ENCODE data around the gene KCNJ12.
"Not testable (repeated sequence)": the region's sequence is repeated elsewhere in the genome, so short reads cannot be mapped to it uniquely, and the experiment has no call there.

The KCNJ12 gene

GRCh38 chr17:21422311-21423189, 46.4 kb downstream of the KCNJ12 start:
- DNase-seq: not testable (repeated sequence)

GRCh38 chr17:21423190-21423493, 47.0 kb downstream of the KCNJ12 start:
- not testable (repeated sequence) for DNase-seq

GRCh38 chr17:21424697-21425096, 48.5 kb downstream of the KCNJ12 start:
- DNase-seq: not testable (repeated sequence)

GRCh38 chr17:21425321-21425720, 49.2 kb downstream of the KCNJ12 start:
- DNase-seq: no peak

GRCh38 chr17:21425736-21426135, 49.6 kb downstream of the KCNJ12 start:
- DNase-seq: no peak

GRCh38 chr17:21426246-21426645, 50.1 kb downstream of the KCNJ12 start:
- DNase-seq: not testable (repeated sequence)

GRCh38 chr17:21426876-21427275, 50.7 kb downstream of the KCNJ12 start:
- not testable (repeated sequence) for DNase-seq

GRCh38 chr17:21427727-21428126, 51.6 kb downstream of the KCNJ12 start:
- DNase-seq: not testable (repeated sequence)

GRCh38 chr17:21428752-21429424, 52.7 kb downstream of the KCNJ12 start:
- DNase-seq: not testable (repeated sequence)

- not testable (repeated sequence) for DNase-seq
Observed at GRCh38 chr17:21429921-21430628, 53.9 kb downstream of the KCNJ12 start.

GRCh38 chr17:21433971-21434370, 57.8 kb downstream of the KCNJ12 start:
- not testable (repeated sequence) for DNase-seq

GRCh38 chr17:21434976-21435375, 58.8 kb downstream of the KCNJ12 start:
- DNase-seq: not testable (repeated sequence)

- not testable (repeated sequence) for DNase-seq
Observed at GRCh38 chr17:21436481-21436880, 60.3 kb downstream of the KCNJ12 start.

GRCh38 chr17:21436883-21437836, 61.0 kb downstream of the KCNJ12 start:
- not testable (repeated sequence) for DNase-seq

- not testable (repeated sequence) for DNase-seq
Observed at GRCh38 chr17:21438316-21439014, 62.3 kb downstream of the KCNJ12 start.

- DNase-seq: not testable (repeated sequence)
Observed at GRCh38 chr17:21439015-21439336, 62.8 kb downstream of the KCNJ12 start.

GRCh38 chr17:21445091-21445650, 69.0 kb downstream of the KCNJ12 start:
- no peak for DNase-seq

- DNase-seq: not testable (repeated sequence)
Observed at GRCh38 chr17:21447552-21447951, 71.4 kb downstream of the KCNJ12 start.

- DNase-seq: not testable (repeated sequence)
Observed at GRCh38 chr17:21449891-21450290, 73.7 kb downstream of the KCNJ12 start.

GRCh38 chr17:21451975-21452374, 75.8 kb downstream of the KCNJ12 start:
- DNase-seq: no peak

GRCh38 chr17:21452377-21453143, 76.4 kb downstream of the KCNJ12 start:
- no peak for DNase-seq

Measured in activated T-cell treated with anti-CD3 and anti-CD28 coated beads for 4 hours (primary cell).